HepG2 (cell line): ENCODE data around the gene TBX6. TPM values are rescaled to one million over a fixed set of nuclear protein-coding genes. Genes with fewer than 3 reads are reported as not detected.
A peak's percentile ranks its signal among the peaks of the same experiment; 100 is the strongest.

Experiments used
- ARNT2 ChIP-seq: sonication (generic); formaldehyde crosslinking; IDR thresholded peaks from 2 replicates; pipeline ENCODE4 v1.8.0; 2022; ENCODE audit warnings: mild to moderate bottlenecking, low read depth, missing genetic modification reagents, moderate library complexity
- CSRNP1 ChIP-seq: sonication (generic); formaldehyde crosslinking; IDR thresholded peaks from 2 replicates; pipeline ENCODE4 v1.8.1; 2023; ENCODE audit warnings: mild to moderate bottlenecking, missing genetic modification reagents
- EZH2 ChIP-seq: conservative IDR thresholded peaks from 2 replicates; pipeline ENCODE4 v1.6.1; 2012; ENCODE audit warnings: mild to moderate bottlenecking, low read depth, low read length, moderate library complexity
- GZF1 ChIP-seq: sonication (generic); formaldehyde crosslinking; IDR thresholded peaks from 2 replicates; pipeline ENCODE4 v1.5.1; 2020; ENCODE audit warnings: mild to moderate bottlenecking, missing genetic modification reagents
- KDM5B ChIP-seq: sonication (generic); formaldehyde crosslinking; IDR thresholded peaks from 2 replicates; pipeline ENCODE4 v1.4.0; 2020; ENCODE audit warnings: missing genetic modification reagents, mild to moderate bottlenecking, borderline replicate concordance
- ONECUT2 ChIP-seq: sonication (generic); formaldehyde crosslinking; IDR thresholded peaks from 2 replicates; pipeline ENCODE4 v1.4.0; 2020; ENCODE audit warnings: missing genetic modification reagents
- SMAD1 ChIP-seq: sonication (generic); formaldehyde crosslinking; IDR thresholded peaks from 2 replicates; pipeline ENCODE4 v1.4.0; 2020; ENCODE audit warnings: missing genetic modification reagents, low read depth, mild to moderate bottlenecking, borderline replicate concordance
- TAF1 ChIP-seq: sonication (generic); formaldehyde crosslinking; IDR thresholded peaks from 2 replicates; pipeline ENCODE4 v1.4.0; 2020; ENCODE audit warnings: missing genetic modification reagents
- ZBTB1 ChIP-seq: sonication (generic); formaldehyde crosslinking; IDR thresholded peaks from 2 replicates; pipeline ENCODE4 v1.4.0; 2020; ENCODE audit warnings: missing genetic modification reagents, borderline replicate concordance
- ZBTB33 ChIP-seq: sonication (generic); formaldehyde crosslinking; IDR thresholded peaks from 2 replicates; pipeline ENCODE4 v1.4.0; 2020; ENCODE audit warnings: missing genetic modification reagents
- ZBTB8A ChIP-seq: sonication (generic); formaldehyde crosslinking; IDR thresholded peaks from 2 replicates; pipeline ENCODE4 v1.4.0; 2020; ENCODE audit warnings: mild to moderate bottlenecking, low read depth, missing genetic modification reagents, borderline replicate concordance
- ZFP90 ChIP-seq: sonication (generic); formaldehyde crosslinking; IDR thresholded peaks from 2 replicates; pipeline ENCODE4 v1.8.0; 2022; ENCODE audit warnings: missing genetic modification reagents, mild to moderate bottlenecking, inconsistent platforms, borderline replicate concordance
- ZNF101 ChIP-seq: sonication (generic); formaldehyde crosslinking; IDR thresholded peaks from 2 replicates; pipeline ENCODE4 v1.4.0; 2020; ENCODE audit warnings: mild to moderate bottlenecking, low read depth, missing genetic modification reagents, borderline replicate concordance
- ZNF263 ChIP-seq: sonication (generic); formaldehyde crosslinking; IDR thresholded peaks from 2 replicates; pipeline ENCODE4 v1.4.0; 2020; ENCODE audit warnings: missing genetic modification reagents
- ZNF274 ChIP-seq: sonication (generic); formaldehyde crosslinking; IDR thresholded peaks from 2 replicates; pipeline ENCODE4 v1.5.1; 2020; ENCODE audit warnings: mild to moderate bottlenecking, missing genetic modification reagents
- ZNF275 ChIP-seq: sonication (generic); formaldehyde crosslinking; IDR thresholded peaks from 2 replicates; pipeline ENCODE4 v1.8.0; 2022; ENCODE audit warnings: missing genetic modification reagents, mild to moderate bottlenecking, inconsistent platforms, borderline replicate concordance
- ZNF382 ChIP-seq: sonication (generic); formaldehyde crosslinking; IDR thresholded peaks from 2 replicates; pipeline ENCODE4 v1.5.0; 2020; ENCODE audit warnings: missing genetic modification reagents, mild to moderate bottlenecking, borderline replicate concordance
- ZNF510 ChIP-seq: sonication (generic); formaldehyde crosslinking; IDR thresholded peaks from 2 replicates; pipeline ENCODE4 v1.4.0; 2020; ENCODE audit warnings: low read depth, mild to moderate bottlenecking, missing genetic modification reagents
- ZNF678 ChIP-seq: sonication (generic); formaldehyde crosslinking; IDR thresholded peaks from 2 replicates; pipeline ENCODE4 v1.4.0; 2020; ENCODE audit warnings: mild to moderate bottlenecking, missing genetic modification reagents
- ZNF749 ChIP-seq: sonication (generic); formaldehyde crosslinking; IDR thresholded peaks from 2 replicates; pipeline ENCODE4 v1.8.0; 2022; ENCODE audit warnings: mild to moderate bottlenecking, missing genetic modification reagents, moderate library complexity, borderline replicate concordance
- ZNF879 ChIP-seq: sonication (generic); formaldehyde crosslinking; IDR thresholded peaks from 2 replicates; pipeline ENCODE4 v1.8.1; 2023; ENCODE audit warnings: missing genetic modification reagents
- polyA plus RNA-seq, 8 experiments: library from polyadenylated mRNA; depleted of rRNA in 3 of 8; stranded (reverse) in 7 of 8; unstranded in 1 of 8; fragments of >200 nt; fragmentation: Illumina TruSeq in 4 of 8; extraction: Trizol in 4 of 8; gene quantifications; 2 replicates each; pipeline versions ENCODE4 v1.2.1 to v1.2.3, GENCODE V29; 2011 to 2016; ENCODE audit warnings: low read depth in 4 of 8, missing spikeins in 1 of 8, mixed read lengths in 1 of 8; ENCODE audit not compliant: insufficient read depth in 1 of 8
- total RNA-seq, 5 experiments: library from RNA; depleted of rRNA; stranded (reverse); fragments of >200 nt; fragmentation: Illumina TruSeq; extraction: Trizol; gene quantifications; 2 replicates each; pipeline ENCODE4 v1.2.3, GENCODE V29; 2016; ENCODE audit warnings: low read depth in 1 of 5
- TF ChIP-seq, protein P1 (sequence below): IDR thresholded peaks from 2 replicates; pipeline ENCODE4 v1.6.1; 2016; ENCODE audit warnings: mild to moderate bottlenecking, missing biosample characterization, missing genetic modification reagents
- TF ChIP-seq, protein P2 (sequence below): sonication (generic); formaldehyde crosslinking; IDR thresholded peaks from 2 replicates; pipeline ENCODE4 v1.5.0; 2020; ENCODE audit warnings: missing genetic modification reagents

TBX6 gene
- total and polyA plus RNA-seq, 2 of the 13 experiments (the other 11 are each of a cell fraction or from before 2014, with no cell fraction given), result 0.24 to 0.42 TPM

DNA sequence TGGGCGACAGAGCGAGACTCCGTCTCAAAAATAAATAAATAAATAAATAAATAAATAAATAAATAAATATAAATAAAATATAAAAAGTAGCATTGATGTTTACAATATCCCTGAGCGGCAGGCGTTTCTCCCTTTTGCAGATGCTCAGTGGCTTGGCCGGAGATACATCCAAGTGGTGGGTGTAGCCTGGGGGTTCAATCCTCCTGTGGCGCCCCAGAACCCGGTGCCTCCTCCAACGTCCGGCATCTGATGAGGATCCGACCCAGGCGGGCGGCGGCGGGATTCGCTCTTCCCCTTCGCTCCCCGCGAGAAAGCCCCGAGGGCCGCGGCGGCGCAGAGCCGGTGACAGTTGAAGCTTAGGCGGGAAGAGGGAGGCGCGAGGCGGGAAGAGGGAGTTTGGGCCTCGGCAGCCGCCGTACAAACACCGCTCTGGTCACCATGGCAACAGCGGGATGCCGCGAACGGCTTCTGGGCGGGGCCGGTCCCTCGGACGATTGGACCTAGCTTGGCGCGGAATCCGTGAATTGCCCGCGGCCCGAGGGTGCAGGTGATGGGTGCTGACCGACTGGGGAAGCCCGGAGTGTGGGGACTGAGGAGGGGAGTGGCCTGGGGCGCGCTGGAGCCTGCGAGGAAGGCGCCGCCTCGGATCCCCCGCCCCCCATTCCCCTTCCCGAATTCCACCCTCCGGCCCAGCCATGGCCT, 38.9 kb downstream of the TBX6 start (continued):
- TF ChIP-seq GZF1 (CRISPR knock-in tag) (no peak), KDM5B (CRISPR knock-in tag) (peak; percentile 98; the same call in 1 of the 2 replicates), ZNF263 (CRISPR knock-in tag) (peak; percentile 78), ZBTB33 (peak; percentile 78; the same call in 1 of the 2 replicates), ZNF879 (CRISPR knock-in tag) (0 out of 2 replicates have a peak, but pooled peaks have one; percentile 88), CSRNP1 (CRISPR knock-in tag) (peak; percentile 98), EZH2 (no peak), ZNF510 (CRISPR knock-in tag) (peak; percentile 94; the same call in 1 of the 2 replicates), ZNF749 (CRISPR knock-in tag) (peak; percentile 94; the same call in 1 of the 2 replicates), ZBTB8A (CRISPR knock-in tag) (no peak), ARNT2 (CRISPR knock-in tag) (peak; percentile 99), ZNF382 (CRISPR knock-in tag) (no peak), TAF1 (CRISPR knock-in tag) (peak; percentile 55; the same call in 1 of the 2 replicates), SMAD1 (CRISPR knock-in tag) (peak; percentile 86), ZNF678 (CRISPR knock-in tag) (peak; percentile 50; the same call in 1 of the 2 replicates), ZNF275 (CRISPR knock-in tag) (peak; percentile 92; the same call in 1 of the 2 replicates), ZFP90 (CRISPR knock-in tag) (peak; percentile 98), ZNF274 (peak; percentile 98), ZBTB1 (CRISPR knock-in tag) (0 out of 2 replicates have a peak, but pooled peaks have one; percentile 83), ONECUT2 (CRISPR knock-in tag) (peak; percentile 80), ZNF101 (CRISPR knock-in tag) (peak; percentile 69; the same call in 1 of the 2 replicates)
- TF ChIP-seq, protein P1, sequence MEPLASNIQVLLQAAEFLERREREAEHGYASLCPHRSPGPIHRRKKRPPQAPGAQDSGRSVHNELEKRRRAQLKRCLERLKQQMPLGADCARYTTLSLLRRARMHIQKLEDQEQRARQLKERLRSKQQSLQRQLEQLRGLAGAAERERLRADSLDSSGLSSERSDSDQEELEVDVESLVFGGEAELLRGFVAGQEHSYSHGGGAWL (CRISPR knock-in tag), result peak; percentile 97
- TF ChIP-seq, protein P2, sequence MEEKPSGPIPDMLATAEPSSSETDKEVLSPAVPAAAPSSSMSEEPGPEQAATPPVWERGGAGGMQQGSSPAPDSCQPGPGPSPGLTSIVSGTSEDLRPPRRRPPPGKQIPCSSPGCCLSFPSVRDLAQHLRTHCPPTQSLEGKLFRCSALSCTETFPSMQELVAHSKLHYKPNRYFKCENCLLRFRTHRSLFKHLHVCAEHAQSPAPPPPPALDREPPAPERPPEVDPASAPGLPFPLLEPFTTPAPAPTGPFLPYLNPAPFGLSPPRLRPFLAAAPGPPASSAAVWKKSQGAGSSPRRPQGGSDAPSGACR (CRISPR knock-in tag), result peak; percentile 96; the same call in 1 of the 2 replicates
